IMR-90 (cell line): Measurements from ENCODE around the gene SRRD.

Experiments used
- BHLHE40 ChIP-seq: fragments of 150-350 bp; IDR thresholded peaks from 2 replicates; pipeline ENCODE4 v1.6.1; 2016; ENCODE audit warnings: mild to moderate bottlenecking, low read depth, low read length
- CEBPB ChIP-seq: IDR thresholded peaks from 2 replicates; pipeline ENCODE4 v1.6.1; 2012; ENCODE audit warnings: low read depth, low read length, improper control_type of control experiment
- RAD21 ChIP-seq: IDR thresholded peaks from 2 replicates; pipeline ENCODE4 v1.6.1; 2012; ENCODE audit warnings: low read length, improper control_type of control experiment
- RFX5 ChIP-seq: IDR thresholded peaks from 2 replicates; pipeline ENCODE4 v1.8.0; 2012; ENCODE audit warnings: low read depth, mild to moderate bottlenecking, low read length, moderate library complexity
- SMC3 ChIP-seq: fragments of 150-350 bp; IDR thresholded peaks from 2 replicates; pipeline ENCODE4 v1.6.1; 2016; ENCODE audit warnings: low read depth, mild to moderate bottlenecking, antibody characterized with exemption, low read length, moderate library complexity
- USF2 ChIP-seq: fragments of 150-350 bp; IDR thresholded peaks from 2 replicates; pipeline ENCODE4 v1.6.1; 2017; ENCODE audit warnings: mild to moderate bottlenecking, antibody characterized with exemption, low read length, low read depth
- TF ChIP-seq, protein P1 (sequence below): conservative IDR thresholded peaks from 2 replicates; pipeline ENCODE4 v1.5.1; 2012; ENCODE audit warnings: mild to moderate bottlenecking, low read depth, low read length, improper control_type of control experiment

DNA sequence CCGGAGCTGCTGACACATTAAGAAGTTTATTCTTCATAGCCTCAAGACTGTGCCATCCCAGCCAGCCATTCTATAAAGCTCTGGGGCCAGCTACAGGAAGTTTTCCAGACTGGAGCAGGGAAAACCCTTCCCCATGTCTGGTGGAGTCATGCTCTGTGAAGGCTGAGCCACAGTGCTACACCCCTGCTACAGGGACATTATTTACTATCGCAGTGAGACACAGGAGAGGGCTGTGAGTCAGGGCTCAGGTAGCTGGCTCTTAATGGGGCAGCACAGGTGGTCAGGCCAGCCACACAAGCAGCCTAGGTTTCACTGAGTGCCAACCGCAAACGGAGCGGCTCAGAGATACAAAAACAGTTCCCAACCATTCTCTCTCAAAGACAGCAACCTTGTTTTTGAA is 12.2 kb upstream of the SRRD start:
- TF ChIP-seq RFX5 (no peak), CEBPB (no peak), BHLHE40 (no peak), USF2 (no peak), RAD21 (no peak), SMC3 (no peak)
- TF ChIP-seq, protein P1, sequence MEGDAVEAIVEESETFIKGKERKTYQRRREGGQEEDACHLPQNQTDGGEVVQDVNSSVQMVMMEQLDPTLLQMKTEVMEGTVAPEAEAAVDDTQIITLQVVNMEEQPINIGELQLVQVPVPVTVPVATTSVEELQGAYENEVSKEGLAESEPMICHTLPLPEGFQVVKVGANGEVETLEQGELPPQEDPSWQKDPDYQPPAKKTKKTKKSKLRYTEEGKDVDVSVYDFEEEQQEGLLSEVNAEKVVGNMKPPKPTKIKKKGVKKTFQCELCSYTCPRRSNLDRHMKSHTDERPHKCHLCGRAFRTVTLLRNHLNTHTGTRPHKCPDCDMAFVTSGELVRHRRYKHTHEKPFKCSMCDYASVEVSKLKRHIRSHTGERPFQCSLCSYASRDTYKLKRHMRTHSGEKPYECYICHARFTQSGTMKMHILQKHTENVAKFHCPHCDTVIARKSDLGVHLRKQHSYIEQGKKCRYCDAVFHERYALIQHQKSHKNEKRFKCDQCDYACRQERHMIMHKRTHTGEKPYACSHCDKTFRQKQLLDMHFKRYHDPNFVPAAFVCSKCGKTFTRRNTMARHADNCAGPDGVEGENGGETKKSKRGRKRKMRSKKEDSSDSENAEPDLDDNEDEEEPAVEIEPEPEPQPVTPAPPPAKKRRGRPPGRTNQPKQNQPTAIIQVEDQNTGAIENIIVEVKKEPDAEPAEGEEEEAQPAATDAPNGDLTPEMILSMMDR: no peak
